NCI-H146 treated with DMSO at 0.1 percent for 48 hours (cell line): Measurements from ENCODE around the gene TPM1.
"Not testable (repeated sequence)": the region's sequence is repeated elsewhere in the genome, so short reads cannot be mapped to it uniquely, and the experiment has no call there.

Experiments
- DNase-seq: peaks from one replicate; lab custom pipeline; 2025; ENCODE audit not compliant: unreplicated experiment; lab: John Stamatoyannopoulos, UW

TPM1 gene

DNA sequence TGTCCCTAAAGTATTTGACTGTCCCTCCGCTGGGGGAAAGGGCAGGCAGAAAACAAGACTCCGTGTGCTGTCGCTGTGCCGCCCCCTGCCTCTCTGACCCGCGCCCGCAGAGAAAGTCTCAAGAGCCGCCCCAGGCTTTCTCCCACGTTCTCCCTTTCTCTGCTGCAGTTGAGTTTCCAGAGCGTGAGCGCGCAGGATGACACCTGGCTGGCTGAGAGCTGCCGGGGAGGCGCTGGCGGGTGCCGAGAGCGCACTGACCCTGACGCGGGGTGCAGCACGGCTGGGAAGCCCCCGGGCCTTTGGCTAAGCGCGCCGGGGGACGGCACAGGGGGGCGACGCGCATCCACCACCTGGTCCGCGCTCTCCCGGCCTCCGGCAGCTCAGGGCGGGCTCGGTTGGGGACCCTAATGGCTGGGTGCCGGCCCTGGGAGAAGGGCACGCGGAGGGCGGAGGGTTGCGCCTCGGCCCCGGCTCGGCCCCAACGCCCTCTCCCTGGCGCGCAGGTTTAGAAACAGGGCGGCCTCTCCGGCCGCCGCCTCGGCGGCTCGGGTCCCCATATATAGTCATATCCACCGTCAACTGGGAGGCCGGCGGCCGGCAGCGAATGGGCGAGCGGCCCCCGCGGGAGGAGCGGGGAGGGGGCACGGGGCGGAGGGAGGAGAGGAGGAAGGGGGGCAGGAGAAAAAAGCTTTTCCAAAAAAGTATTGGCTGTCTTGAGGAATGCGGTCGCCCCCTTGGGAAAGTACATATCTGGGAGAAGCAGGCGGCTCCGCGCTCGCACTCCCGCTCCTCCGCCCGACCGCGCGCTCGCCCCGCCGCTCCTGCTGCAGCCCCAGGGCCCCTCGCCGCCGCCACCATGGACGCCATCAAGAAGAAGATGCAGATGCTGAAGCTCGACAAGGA lies at the start of gene TPM1:
TPM1 (plus strand) TSS at position 774 of the 903 bp plus-strand sequence; CDS start at position 857, 83 bp downstream.
- peak; percentile 17 for DNase-seq

DNA sequence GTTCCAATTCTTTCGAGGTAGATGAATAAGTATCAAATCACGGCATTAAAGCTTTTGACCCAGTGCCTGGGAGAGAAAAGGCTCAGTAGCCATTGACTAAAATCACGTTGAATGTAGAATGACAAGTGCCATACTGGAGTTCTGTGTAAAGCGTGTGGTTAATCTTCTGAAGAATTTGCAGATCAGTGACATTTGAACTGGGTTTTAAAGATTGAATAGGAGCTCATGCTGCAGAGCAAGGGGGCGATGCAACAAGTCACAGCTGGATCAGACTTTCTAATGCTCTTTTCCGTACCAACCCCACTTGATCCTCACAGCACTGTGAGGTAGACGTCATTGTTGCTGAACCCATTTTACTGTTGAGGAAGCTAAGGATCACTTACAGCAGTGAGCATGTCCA lies 49.5 kb upstream of the TPM1 start:
- DNase-seq: no peak

DNA sequence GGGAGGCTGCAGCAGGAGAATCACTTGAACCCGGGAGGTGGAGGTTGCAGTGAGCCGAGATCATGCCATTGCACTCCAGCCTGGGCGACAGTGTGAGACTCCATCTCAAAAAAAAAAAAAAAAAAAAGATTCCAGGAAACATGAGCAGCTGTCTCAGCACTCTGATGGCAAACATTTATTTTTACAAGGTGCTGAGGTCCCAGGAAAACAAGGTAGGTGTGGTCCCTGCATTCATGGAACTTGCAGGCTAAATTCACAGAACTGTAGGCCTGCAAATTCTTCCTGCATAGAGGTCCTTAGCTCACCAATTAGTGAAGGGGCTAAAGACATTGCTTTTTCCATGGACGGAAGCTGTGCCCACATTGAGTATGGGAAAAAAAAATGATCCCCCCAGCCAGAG lies 48.9 kb upstream of the TPM1 start:
- DNase-seq: not testable (repeated sequence)

DNA sequence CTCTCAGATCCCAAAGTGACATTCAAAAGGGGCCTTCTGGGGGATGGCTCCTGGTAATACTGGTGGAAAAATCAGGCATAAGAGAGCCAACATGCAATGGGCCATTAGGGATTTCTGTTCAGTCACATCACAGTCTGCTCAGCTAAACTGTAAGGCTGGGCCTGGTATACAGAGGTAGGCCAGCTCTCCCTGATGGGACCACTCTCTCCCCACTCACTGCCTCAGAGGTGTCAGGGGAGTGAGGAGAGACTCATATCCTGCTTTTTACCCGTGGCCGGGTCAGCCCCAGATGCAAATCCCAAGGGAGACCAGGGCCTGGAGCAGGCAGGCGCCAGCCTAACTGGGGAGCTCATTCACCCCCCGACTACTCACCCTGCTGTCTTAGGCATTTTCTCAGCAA lies 48.1 kb upstream of the TPM1 start:
- no peak for DNase-seq

DNA sequence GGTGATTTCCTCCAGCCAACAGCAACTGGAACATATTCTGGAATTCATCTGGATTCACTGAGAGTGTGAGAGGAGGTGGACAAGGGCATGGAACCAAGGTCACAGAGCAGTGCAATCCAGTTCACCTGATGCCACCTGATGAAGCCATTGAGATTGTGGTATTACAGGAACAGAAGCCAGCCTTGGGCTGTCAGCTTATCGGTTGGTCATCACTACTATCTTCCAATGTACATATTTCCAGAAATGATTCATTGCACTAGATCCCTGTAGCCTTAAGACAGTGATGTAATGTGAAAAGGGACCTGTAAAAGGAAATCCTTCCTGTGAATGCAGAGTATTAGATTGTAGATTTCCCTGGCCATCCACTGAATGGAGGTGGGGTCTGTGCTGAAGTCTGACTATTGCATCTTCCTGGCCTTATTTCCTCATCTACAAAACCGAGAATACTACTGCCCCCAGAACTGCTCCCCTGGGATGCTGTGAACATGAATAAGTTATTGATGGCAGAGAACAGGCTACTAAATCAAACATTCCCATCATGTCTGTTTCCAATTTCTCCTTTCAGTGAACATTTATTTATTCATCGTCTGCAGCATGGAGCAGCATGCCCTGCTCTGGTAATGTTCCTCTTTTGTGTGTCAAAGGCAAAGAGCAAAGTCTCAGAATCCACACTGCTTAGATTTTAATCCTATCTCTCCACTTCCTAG lies 47.4 kb upstream of the TPM1 start:
- DNase-seq: no peak

DNA sequence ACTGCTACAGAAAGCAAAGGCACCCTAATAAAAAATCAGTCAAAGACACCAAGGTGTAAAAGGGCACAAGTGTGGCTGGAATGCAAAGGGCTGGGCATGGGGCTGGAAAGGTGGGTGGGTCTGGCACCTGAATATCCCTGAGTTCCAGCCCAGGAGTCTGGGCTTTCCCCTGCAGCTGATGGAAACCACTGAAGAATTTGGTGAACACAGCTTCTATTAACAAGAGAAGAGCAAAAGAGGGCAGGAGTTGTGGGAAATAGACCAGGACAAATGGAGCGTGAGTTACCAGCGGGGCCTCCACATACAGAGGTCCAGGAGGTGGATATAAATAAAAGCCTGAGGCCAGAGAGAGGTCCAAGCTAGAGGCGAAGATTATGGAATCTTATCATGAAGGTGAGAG lies 45.1 kb upstream of the TPM1 start:
- DNase-seq: no peak

DNA sequence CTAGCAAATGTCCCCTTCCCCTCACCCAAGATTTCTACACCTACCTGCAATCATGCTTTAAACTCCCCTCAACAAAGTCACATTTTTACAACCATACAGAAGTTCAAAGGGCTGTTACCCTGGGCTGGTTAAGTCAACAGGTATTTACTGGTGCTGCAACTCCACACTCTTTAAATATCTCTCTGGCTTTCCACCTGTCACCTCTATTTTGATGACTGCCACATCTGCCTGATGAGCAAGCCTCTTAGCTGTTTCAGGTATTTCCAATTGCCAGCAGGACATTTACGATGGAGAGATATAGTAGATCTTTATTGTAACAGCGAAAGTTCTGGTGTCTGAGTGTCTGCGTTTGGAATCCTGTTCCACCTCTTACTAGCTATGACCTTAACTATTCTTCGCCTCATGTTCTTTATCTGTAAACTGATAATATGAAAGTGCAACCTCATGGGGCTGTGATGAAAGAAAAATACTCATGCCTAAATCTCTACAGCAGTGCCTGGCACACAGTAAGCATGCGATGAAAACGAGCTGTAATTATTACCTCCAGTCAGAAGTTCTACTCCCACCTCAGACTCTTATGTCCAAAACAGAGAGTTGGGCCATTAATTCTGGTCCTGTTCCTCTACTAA lies 44.2 kb upstream of the TPM1 start:
- no peak for DNase-seq

DNA sequence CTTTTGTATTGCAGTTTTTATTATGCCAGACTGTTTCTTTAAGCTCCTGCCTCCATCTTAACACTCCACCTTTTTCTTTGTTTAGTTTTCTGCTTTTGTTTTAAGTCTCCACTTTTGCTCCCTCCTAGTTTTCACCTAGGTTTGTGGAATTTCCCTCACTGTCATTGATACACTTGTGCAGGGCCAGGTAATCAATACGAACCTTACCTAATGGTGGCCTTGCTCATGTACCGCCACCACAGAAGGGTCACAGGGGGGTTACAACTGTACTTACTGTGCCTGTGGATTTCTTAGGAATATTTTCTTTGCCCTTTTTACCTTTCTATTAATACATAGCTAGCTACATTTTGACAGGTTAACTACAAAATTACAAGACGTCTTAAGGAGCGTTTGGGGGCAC lies 43.4 kb upstream of the TPM1 start:
- DNase-seq: no peak

DNA sequence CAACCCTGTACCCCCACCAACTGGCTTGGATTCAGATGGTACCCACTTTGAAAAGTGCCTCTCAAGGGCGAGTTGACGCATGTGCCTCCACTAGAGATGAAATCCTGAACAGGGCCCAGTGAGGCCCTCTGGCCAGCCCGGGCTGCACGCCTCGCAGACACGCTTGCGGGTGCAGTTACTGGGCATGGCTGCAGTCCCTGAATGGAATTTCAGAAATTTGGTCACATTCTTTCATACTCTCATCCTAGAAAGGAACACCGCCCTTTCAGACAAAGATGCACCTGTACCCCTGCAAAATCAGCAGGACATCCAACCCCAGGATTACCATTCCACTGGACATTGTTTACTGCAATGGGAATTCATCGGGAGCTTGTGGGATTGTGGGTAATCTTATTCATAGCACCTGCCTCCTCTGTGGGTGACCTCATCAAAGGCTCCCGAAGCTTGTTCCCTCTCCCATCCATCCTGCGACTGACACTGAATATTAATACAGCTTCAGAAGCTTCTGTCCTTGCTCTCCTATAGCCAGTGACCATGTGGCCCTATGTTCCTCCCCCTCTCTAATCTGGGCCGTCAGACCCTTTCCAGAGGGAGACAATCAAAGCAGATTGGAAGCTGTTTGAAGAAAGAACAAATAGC lies 42.5 kb upstream of the TPM1 start:
- DNase-seq: peak; percentile 1

DNA sequence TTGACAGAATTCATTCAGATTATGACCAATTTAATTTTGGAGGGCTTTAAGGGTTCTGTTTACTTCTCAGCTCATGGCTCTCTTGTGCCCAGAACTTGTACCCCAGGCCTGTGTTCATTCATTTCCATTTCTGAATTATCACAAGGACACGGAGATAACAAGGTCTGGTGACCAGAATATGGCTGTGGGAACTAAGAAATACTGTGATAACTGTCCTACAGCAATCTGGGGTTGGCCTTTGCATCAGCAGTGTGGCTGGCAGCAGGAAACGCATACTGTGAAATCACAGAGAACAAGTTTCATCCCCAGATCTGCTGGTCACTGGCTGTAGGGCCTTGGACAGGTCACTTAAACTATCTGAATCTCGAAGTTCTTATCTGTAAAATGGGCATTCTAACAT lies 41.8 kb upstream of the TPM1 start:
- no peak for DNase-seq

DNA sequence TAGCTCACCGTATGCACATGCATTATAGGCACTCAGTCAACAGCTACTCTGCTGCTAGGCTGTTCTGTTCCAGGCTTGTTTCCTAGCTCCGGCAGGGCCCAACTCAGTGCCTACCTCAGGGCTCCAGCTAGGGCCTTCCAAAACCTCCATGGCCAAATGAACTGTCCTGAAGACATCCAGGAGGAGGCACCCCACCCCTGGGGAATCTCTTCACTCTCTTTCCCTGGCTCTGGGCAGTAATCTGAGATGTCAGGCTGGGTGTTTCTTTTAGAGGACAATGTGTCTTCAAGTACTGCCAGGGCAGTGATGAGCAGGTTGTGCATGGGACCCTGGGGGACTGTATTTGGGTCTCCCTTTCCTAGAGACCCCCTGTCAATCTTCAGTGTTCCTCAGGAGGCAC lies 38.3 kb upstream of the TPM1 start:
- no peak for DNase-seq

DNA sequence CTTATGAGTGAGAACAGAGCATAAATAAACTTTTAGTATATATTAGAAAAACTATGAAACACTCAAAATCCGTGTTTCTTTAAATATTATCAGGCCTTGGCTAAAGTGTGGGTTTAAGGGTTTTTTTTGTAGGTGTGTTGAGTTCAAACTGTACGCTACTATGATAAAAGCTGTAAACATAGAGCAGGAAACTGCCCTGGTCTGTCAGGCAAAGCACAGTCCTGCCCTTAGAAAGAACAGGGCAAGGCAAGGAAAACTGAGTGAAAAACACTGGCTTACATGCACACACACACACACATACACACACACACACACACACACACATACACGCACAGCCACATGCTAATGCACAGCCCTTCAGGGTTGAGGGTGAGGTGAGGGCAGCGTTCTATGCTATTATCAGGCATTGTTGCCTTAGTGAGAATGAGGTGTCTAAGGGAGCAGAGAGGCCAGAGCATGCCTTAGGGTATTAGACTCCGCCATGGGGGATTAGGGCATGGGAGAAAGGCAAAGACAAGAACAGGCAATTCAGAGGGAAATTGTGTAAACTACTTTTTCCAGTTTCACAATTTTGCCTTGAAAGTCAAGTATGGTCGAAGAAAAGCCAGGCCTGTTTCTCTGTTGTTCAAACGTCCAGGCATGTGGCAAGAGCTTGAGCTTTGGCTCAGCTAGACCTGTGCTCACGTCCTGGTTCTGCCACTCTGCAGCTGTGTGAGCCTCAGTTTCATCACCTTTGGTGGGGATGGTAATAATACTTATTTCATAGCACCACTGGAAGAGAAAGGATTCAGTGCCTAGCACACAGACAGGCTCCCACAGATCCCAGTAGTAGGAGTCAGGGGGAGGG lies 36.3 kb upstream of the TPM1 start:
- DNase-seq: no peak

DNA sequence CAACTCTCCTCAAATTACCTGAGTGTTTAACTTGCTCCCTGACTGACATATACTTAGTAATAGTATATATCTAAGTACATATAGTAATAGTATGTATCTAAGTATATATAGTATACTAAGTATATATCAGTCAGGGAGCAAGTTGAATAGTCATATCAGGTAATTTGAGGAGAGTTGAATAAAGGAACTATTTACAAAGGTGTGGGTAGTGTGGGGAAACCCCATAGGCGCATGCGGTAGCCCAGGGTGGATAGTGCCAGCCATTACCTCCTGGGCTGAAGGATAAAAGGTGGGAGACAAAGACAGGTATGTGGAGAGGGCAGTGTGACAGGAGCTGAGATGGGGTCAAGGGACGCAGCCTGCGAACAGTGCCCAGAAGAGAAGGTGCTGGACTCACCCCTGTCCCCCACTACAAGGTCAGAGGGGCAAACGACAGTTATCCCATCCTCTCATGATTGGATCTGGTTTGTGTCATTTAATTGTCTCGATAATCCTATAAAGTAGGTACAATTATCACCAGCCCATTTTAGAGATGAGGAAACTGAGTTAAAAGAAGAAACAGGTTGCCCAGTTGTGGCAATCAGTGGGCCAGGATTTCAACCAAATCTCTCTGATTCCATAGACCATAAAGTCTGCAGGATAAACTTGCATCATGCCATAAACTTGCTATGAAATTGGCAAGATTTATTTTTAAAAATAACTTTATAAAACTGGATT lies 34.1 kb upstream of the TPM1 start:
- no peak for DNase-seq

DNA sequence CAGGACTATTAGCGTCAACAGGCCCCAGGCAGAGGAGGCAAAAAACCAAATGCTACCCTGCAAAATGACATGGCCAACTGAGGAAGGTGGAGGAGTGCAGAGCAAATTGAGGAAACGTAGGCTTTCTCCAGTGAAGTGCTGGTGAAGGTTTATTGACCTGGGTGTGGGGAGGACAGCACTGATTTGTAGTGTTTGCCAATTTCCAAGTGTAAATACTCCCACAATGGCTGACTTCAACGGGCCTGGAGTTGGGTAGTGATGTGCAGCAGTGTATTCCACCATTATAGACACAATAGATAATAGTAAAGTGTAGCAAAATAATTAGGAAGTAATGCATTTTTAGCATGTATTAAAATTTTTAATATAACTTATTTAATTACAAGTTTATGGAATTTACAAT lies 32.2 kb upstream of the TPM1 start:
- DNase-seq: no peak

DNA sequence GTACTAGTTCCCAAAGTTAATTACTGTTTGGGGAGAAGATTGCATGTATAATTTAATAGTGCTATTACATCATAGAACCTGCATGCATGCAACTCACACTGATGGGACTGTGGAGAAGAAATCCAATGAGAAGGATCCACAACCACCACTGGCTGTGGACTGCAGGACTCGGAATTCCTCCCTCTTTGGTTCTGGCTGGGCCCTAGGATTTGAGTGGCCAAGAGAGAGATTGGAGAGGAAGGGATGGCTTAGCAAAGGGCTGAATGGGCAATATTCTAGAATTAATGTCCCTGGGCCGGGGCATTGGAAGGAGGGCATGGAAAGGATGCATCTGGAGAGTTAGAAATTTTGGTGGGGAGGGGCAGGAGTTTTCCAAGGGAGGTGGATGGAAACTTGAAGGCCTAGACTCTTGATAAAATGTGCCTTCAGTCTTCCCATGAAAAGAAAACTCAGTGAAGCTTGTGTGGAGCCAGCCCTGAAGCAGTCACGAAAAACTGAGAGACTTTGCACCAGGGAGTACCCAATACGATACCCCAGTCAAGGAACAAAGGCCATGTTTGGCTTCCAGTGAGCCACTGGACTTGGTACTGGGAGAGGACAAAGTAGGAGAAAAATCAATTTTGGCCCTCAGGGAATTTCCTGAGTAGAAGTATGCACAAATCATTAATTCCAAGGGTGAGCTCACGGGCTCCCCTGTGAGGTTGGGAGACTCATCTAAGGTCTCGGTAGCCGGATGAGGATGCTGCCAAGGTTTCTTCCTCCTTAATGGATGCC lies 31.4 kb upstream of the TPM1 start:
- DNase-seq: no peak

DNA sequence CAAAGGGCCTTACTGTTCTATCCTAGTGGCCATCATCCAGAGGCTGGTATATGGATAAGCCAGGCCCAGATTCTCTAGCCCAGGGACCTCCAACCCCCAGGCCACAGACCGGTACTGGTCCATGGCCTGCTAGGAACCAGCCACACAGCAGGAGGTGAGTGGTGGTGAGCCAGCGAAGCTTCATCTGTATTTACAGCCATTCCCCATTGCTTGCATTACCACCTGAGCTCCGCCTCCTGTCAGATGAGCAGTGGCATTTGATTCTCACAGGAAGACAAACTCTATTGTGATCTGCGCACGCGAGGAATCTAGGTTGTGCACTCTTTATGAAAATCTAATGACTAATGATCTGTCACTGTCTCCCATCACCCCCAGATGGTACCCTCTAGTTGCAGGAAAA lies 30.1 kb upstream of the TPM1 start:
- DNase-seq: no peak

DNA sequence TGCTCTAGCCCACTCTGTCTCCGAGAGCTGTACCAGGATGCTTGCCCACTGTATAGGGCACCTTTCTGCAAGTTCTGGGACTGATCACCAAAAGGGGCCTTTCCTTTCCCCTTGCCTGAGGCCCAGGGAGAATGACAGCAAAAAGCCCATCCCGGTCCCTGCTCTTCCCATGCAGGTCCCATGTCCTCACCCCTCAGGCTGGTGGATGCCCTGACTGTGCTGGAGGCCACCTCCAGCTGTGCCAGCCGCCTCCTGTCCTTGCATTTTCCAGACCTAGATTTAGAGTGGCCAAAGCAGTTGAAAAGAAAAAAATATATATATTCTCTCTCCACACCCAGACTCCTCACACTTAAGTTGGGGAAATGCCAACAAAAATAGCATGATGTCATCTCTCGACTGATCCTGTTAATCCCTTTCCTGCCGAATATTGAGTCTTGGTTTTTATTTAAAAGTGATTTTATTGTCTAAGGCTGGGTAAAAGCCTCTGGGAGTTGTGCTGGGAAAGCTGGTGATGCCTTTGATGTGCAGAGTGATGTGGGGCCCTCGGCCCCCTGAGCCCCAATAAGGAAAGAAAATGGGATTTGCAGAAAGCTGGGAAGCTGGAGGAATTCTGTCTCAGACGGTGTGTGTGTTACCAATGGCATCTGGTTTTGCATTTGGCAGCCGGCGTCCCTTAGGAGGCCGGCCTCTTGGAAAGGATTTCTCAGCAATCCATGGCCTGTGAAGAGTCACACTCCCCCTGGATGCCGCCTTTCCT lies 29.3 kb upstream of the TPM1 start:
- DNase-seq: no peak

DNA sequence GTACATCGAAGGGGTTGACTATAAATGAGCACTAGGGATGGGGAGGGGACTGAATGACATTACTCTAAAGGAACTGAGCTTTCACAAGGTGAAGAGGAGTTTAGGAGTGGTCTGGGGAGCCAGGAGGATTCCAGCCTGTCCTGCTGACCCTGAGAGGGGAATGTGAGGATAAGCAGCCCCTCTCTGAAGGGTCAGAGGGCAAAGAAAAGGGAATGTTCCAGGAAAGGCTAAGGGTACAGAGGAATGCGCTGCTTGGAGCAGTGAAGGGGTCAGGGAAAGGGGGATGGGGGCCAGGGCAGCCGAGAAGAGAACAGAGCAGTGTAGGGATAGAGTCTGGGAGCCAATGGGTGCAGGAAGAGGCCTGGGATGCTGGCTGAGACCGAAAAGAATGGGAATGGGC lies 28.0 kb upstream of the TPM1 start:
- DNase-seq: no peak
